Body of pancreas (tissue), 4 donors: Measurements from ENCODE around the gene MYO10. TPM values are rescaled to one million over a fixed set of nuclear protein-coding genes. Genes with fewer than 3 reads are reported as not detected.
A peak's percentile ranks its signal among the peaks of the same experiment; 100 is the strongest.

Experiments used
- ATAC-seq: fragments of 150-250 bp; one replicate; pipeline ENCODE4 v1.9.1; 2016
- DNase-seq, 4 donors: peaks; one replicate each; pipeline ENCODE4 v3.0.0-alpha.2; 2019
- H3K27ac ChIP-seq, 4 donors: fragments of 200-600 bp; sonication (generic); 1 replicate in 3 of 4; 2 replicates in 1 of 4; pipeline versions ENCODE4 v1.5.1 to v1.6.1; 2016 to 2019; ENCODE audit warnings: mild to moderate bottlenecking in 1 of 4, mixed read lengths in 1 of 4, moderate library complexity in 1 of 4
- H3K27me3 ChIP-seq, 2 donors: fragments of 200-600 bp; sonication (generic); one replicate each; pipeline ENCODE4 v1.6.0; 2016; ENCODE audit warnings: mild to moderate bottlenecking in 1 of 2
- H3K36me3 ChIP-seq, 2 donors: fragments of 200-600 bp; sonication (generic); replicated peaks in 1 of 2; 2 replicates each; pipeline ENCODE4 v1.5.1; 2016; ENCODE audit warnings: low read depth in 2 of 2; ENCODE audit not compliant: insufficient read depth in 1 of 2
- H3K4me1 ChIP-seq: fragments of 200-600 bp; sonication (generic); one replicate; pipeline ENCODE4 v1.6.0; 2016
- H3K4me3 ChIP-seq, 2 donors: fragments of 200-600 bp; sonication (generic); 1 replicate in 1 of 2; 2 replicates in 1 of 2; pipeline ENCODE4 v1.5.1; 2016 to 2019
- H3K9me3 ChIP-seq, 3 donors: fragments of 200-600 bp; sonication (generic); 1 replicate in 2 of 3; 2 replicates in 1 of 3; pipeline ENCODE4 v1.5.1; 2016
- CTCF ChIP-seq, 7 experiments: fragments of 450-650 bp in 4 of 7; fragments of 200-600 bp in 3 of 7; sonication (generic) in 3 of 7; IDR thresholded peaks; one replicate each; pipeline ENCODE4 v1.5.1; 2016 to 2019; ENCODE audit warnings: antibody characterized with exemption in 7 of 7
- POLR2A ChIP-seq, 3 donors: fragments of 450-650 bp; IDR thresholded peaks; one replicate each; pipeline ENCODE4 v1.6.1; 2016; ENCODE audit warnings: antibody characterized with exemption in 3 of 3, mild to moderate bottlenecking in 2 of 3
- WGBS, 2 donors: methylation state at CpG; one replicate each; pipeline ENCODE4 v1.1.5; 2017; 5-methylcytosine and 5-hydroxymethylcytosine counted together
- intact Hi-C: fragments of 100-400 bp; cut with DNase I; formaldehyde crosslinking; loops from one replicate; pipeline ENCODE4 v1.15.1; 2023
- total RNA-seq, 2 donors: library from RNA; depleted of rRNA; stranded (reverse); fragments of >200 nt; gene quantifications; one replicate each; pipeline ENCODE4 v1.1.0, GENCODE V29; 2016

The MYO10 gene
- total RNA-seq, 2 donors from 2014 or later, result 35.8 to 162 TPM

- 62 to 76% methylated on average over 6 of the region's 6 CpGs for WGBS, 2 donors
- ATAC-seq, result no peak
These were observed 178.9 kb downstream of the MYO10 start for GRCh38 chr5:16757146-16757545.

GRCh38 chr5:16756692-16757091 lies 179.4 kb downstream of the MYO10 start:
- peaks cover 0 to 9% of the 10 kb centered on the region in 2 donors for H3K36me3 ChIP-seq
- DNase-seq, result no peak
- TF ChIP-seq CTCF (IDR thresholded peaks at IDR 0.05) (no peak), POLR2A (IDR thresholded peaks at IDR 0.05) (no peak)

More at GRCh38 chr5:16757146-16757545, 178.9 kb downstream of the MYO10 start:
- Histone ChIP-seq H3K9me3 (no peaks in the 10 kb centered on the region), H3K27ac (peak overlapping the region in 1 of 4 donors; percentile 53), H3K36me3 (peaks cover 0 to 10% of the 10 kb centered on the region in 2 donors), H3K27me3 (no peaks in the 10 kb centered on the region), H3K4me3 (no peak overlapping the region), H3K4me1 (no peaks in the 10 kb centered on the region)
- intact Hi-C loops, result no loop called here
- no peak for DNase-seq
- TF ChIP-seq CTCF (IDR thresholded peaks at IDR 0.05), result no peak
- TF ChIP-seq POLR2A (IDR thresholded peaks at IDR 0.05), result no peak

GRCh38 chr5:16755641-16756040 lies 180.4 kb downstream of the MYO10 start:
- DNase-seq, result no peak
- no peaks in the 10 kb centered on the region for H3K27me3 ChIP-seq
- no peak overlapping the region for H3K4me3 ChIP-seq
- H3K27ac ChIP-seq, result no peak overlapping the region
- no peaks in the 10 kb centered on the region for H3K4me1 ChIP-seq
- H3K36me3 ChIP-seq, result peaks cover 0 to 2% of the 10 kb centered on the region in 2 donors
- intact Hi-C loops, result no loop called here
- H3K9me3 ChIP-seq, result no peaks in the 10 kb centered on the region
- ATAC-seq, result no peak
- WGBS, 2 donors, result 88% methylated on average over 2 of the region's 2 CpGs
- TF ChIP-seq POLR2A (IDR thresholded peaks at IDR 0.05), result no peak
- no peak for TF ChIP-seq CTCF (IDR thresholded peaks at IDR 0.05)

More at GRCh38 chr5:16756692-16757091, 179.4 kb downstream of the MYO10 start:
- no peak for ATAC-seq
- no peaks in the 10 kb centered on the region for H3K27me3 ChIP-seq
- no peak overlapping the region for H3K4me3 ChIP-seq
- no peaks in the 10 kb centered on the region for H3K4me1 ChIP-seq
- no peaks in the 10 kb centered on the region for H3K9me3 ChIP-seq
- WGBS, 2 donors, result 94 to 99% methylated on average over 7 of the region's 7 CpGs
- H3K27ac ChIP-seq, result no peak overlapping the region
- intact Hi-C loops, result no loop called here

GRCh38 chr5:16754601-16755000 lies 181.5 kb downstream of the MYO10 start:
- H3K4me3 ChIP-seq, result no peak overlapping the region
- intact Hi-C loops, result no loop called here
- ATAC-seq (no peak), DNase-seq (no peak)
- no peak for TF ChIP-seq POLR2A (IDR thresholded peaks at IDR 0.05)
- TF ChIP-seq CTCF (IDR thresholded peaks at IDR 0.05), result no peak
- no peak overlapping the region for H3K27ac ChIP-seq
- peaks cover 0 to 2% of the 10 kb centered on the region in 2 donors for H3K36me3 ChIP-seq
- H3K9me3 ChIP-seq, result no peaks in the 10 kb centered on the region
- WGBS, 2 donors, result 81 to 85% methylated on average over 3 of the region's 3 CpGs
- no peaks in the 10 kb centered on the region for H3K4me1 ChIP-seq
- no peaks in the 10 kb centered on the region for H3K27me3 ChIP-seq

GRCh38 chr5:16754086-16754485 lies 182.0 kb downstream of the MYO10 start:
- intact Hi-C loops, result no loop called here
- WGBS, 2 donors, result 76 to 89% methylated on average over 3 of the region's 3 CpGs
- ATAC-seq (no peak), DNase-seq (no peak)
- Histone ChIP-seq H3K27ac (no peak overlapping the region), H3K4me1 (no peaks in the 10 kb centered on the region), H3K27me3 (no peaks in the 10 kb centered on the region), H3K9me3 (no peaks in the 10 kb centered on the region), H3K4me3 (no peak overlapping the region), H3K36me3 (peaks cover 0 to 2% of the 10 kb centered on the region in 2 donors)
- no peak for TF ChIP-seq POLR2A (IDR thresholded peaks at IDR 0.05)
